ENCODE measurements around the gene CHST12.
A peak's percentile ranks its signal among the peaks of the same experiment; 100 is the strongest.
"Not testable (repeated sequence)": the region's sequence is repeated elsewhere in the genome, so short reads cannot be mapped to it uniquely, and the experiment has no call there.

Gene CHST12

GRCh38 chr7:2374830-2375728 is 28.3 kb upstream of the CHST12 start:
- Histone ChIP-seq H3K27ac (no peak overlapping the region), H3K36me3 (peaks cover 100% of the 10 kb centered on the region in 11 experiments)

DNA sequence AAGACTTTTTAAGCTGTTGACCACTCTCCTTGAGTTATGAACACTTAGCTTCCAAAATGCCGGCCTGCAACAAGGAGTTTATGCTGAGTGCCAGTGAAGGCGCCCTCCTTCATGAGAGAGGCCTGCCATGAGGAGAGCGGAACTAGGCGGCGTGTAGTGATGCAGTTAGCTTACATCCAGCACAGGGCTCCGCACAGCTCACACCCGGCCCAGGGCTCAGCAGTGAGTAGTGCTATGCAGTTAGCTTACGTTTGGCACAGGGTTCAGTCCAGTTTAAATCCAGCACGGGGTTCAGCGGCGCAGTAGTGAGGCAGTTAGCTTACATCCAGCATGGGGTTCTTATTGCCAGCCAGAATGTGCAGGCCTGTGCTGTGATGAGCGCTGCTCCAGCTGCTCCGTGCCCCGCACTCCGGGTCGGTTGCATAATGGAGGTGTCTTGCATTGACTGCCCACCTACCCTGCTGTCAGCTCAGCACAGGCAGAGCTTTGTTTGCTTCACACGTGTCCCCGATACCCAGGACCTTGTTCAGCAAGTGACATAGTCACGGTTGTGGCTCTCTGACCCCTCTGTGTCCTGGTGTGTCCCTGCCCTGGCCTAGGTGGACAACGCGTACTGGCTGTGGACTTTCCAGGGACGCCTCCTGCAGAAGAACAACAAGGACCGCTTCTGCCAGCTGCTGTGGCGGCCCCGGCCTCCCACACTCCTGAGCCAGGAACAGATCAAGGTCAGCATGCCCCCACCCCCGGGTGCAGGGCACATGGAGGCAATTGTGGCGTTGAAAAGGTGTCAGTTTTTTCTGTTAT is 26.9 kb upstream of the CHST12 start:
- H3K9ac ChIP-seq, result no peak overlapping the region
- H3K27ac ChIP-seq, result no peak overlapping the region
- no peak overlapping the region for H3K4me3 ChIP-seq
- peaks cover 100% of the 10 kb centered on the region in 11 experiments for H3K36me3 ChIP-seq
- H4K20me1 ChIP-seq, result peaks cover 64 to 100% (median 100%) of the 10 kb centered on the region in 11 experiments
- TF ChIP-seq Cebpa-rat (IDR thresholded peaks at IDR 0.05), result no peak
- H3K4me1 ChIP-seq, result peaks cover 0 to 12% (median 0%) of the 10 kb centered on the region in 10 experiments; a peak in 2 of 20 replicates
- H3K27me3 ChIP-seq, result no peaks in the 10 kb centered on the region
- no peak overlapping the region for H3K4me2 ChIP-seq
- no peaks in the 10 kb centered on the region for H3K9me3 ChIP-seq (replicated peaks in 1 of 11)

More at GRCh38 chr7:2374830-2375728, 28.3 kb upstream of the CHST12 start:
- Histone ChIP-seq H3K4me1 (peaks cover 0 to 12% (median 0%) of the 10 kb centered on the region in 10 experiments; a peak in 2 of 20 replicates), H3K4me3 (no peak overlapping the region), H4K20me1 (peaks cover 56 to 100% (median 100%) of the 10 kb centered on the region in 11 experiments), H3K27me3 (no peaks in the 10 kb centered on the region), H3K9ac (0 out of 22 replicates have a peak overlapping the region, but pooled peaks of 1 of the 11 experiments have one; percentile 17), H3K4me2 (no peak overlapping the region), H3K9me3 (replicated peaks in 1 of 11) (no peaks in the 10 kb centered on the region)
- no peak for TF ChIP-seq Cebpa-rat (IDR thresholded peaks at IDR 0.05)

DNA sequence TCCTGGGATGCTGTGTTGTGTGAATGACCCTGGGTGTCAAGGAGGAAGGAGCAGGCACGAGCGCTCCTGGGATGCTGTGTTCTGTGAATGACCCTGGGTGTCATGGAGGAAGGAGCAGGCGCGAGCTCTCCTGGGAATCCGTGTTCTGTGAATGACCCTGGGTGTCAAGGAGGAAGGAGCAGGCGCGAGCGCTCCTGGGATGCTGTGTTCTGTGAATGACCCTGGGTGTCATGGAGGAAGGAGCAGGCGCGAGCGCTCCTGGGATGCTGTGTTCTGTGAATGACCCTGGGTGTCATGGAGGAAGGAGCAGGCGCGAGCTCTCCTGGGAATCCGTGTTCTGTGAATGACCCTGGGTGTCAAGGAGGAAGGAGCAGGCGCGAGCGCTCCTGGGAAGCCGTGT is 25.9 kb upstream of the CHST12 start:
- H4K20me1 ChIP-seq, result peaks cover 64 to 100% (median 100%) of the 10 kb centered on the region in 11 experiments
- not testable (repeated sequence) for H3K4me2 ChIP-seq; H3K9ac ChIP-seq; H3K27ac ChIP-seq; H3K4me3 ChIP-seq; H3K27me3 ChIP-seq; H3K9me3 ChIP-seq (replicated peaks in 1 of 11)
- peaks cover 0 to 20% (median under 1%) of the 10 kb centered on the region in 10 experiments; a peak in 7 of 20 replicates for H3K4me1 ChIP-seq
- peaks cover 99 to 100% (median 100%) of the 10 kb centered on the region in 11 experiments for H3K36me3 ChIP-seq

GRCh38 chr7:2378125-2378524 is 25.3 kb upstream of the CHST12 start:
- H3K9ac ChIP-seq; H3K4me2 ChIP-seq; H3K27ac ChIP-seq; H3K4me3 ChIP-seq; H3K27me3 ChIP-seq; H3K9me3 ChIP-seq (replicated peaks in 1 of 11): not testable (repeated sequence)
- Histone ChIP-seq H4K20me1 (peaks cover 59 to 100% (median 100%) of the 10 kb centered on the region in 11 experiments), H3K4me1 (peaks cover 0 to 26% (median 5%) of the 10 kb centered on the region in 10 experiments; a peak in 11 of 20 replicates), H3K36me3 (peaks cover 96 to 100% (median 100%) of the 10 kb centered on the region in 11 experiments)

GRCh38 chr7:2379161-2379560 is 24.2 kb upstream of the CHST12 start:
- Histone ChIP-seq H3K9me3 (replicated peaks in 1 of 11) (no peaks in the 10 kb centered on the region), H3K9ac (no peak overlapping the region), H3K4me1 (peaks cover 0 to 37% (median 15%) of the 10 kb centered on the region in 10 experiments; a peak in 14 of 20 replicates), H3K4me3 (no peak overlapping the region), H4K20me1 (peaks cover 53 to 100% (median 100%) of the 10 kb centered on the region in 11 experiments), H3K4me2 (no peak overlapping the region), H3K27me3 (no peaks in the 10 kb centered on the region), H3K27ac (no peak overlapping the region), H3K36me3 (peaks cover 85 to 97% (median 93%) of the 10 kb centered on the region in 11 experiments)
- no peak for TF ChIP-seq Cebpa-rat (IDR thresholded peaks at IDR 0.05)

DNA sequence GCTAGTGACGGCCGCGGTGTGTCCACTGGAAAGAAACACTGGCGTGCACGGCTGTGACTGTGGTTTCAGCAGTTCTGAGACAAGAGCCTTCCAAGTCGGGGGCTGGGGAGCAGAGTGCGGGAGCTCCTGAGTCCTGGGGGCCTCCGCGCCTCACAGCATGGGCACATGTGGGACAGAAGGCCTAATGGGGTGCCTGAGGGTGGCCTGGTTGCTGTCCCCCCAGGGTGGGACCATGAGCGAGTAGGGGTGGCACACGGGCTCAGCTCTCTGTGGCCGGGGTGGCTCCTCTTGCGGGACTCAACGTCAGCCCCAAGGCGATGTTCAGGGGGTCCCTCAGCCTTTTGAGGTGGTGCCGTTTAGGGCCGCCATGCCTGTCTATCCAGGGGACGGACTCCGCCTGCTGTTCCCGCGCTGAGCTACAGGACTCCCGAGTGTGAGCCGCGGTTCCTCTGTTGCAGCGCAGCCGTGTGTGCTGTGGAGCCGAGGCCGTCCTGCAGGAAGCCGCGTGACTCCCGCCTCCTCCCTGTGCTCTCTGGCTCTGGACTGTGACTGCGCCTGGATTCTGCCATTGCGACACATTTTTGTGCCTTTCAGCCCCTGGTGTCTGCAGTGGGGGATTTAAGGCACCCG is 23.5 kb upstream of the CHST12 start:
- peaks cover 0 to 42% (median 19%) of the 10 kb centered on the region in 10 experiments; a peak in 14 of 20 replicates for H3K4me1 ChIP-seq
- 0 out of 22 replicates have a peak, but pooled peaks of 1 of the 11 experiments have one; percentile 20 for TF ChIP-seq Cebpa-rat (IDR thresholded peaks at IDR 0.05)
- no peak overlapping the region for H3K4me3 ChIP-seq
- H4K20me1 ChIP-seq, result peaks cover 49 to 100% (median 100%) of the 10 kb centered on the region in 11 experiments
- no peak overlapping the region for H3K27ac ChIP-seq
- H3K36me3 ChIP-seq, result peaks cover 78 to 89% (median 85%) of the 10 kb centered on the region in 11 experiments
- H3K4me2 ChIP-seq, result no peak overlapping the region
- no peaks in the 10 kb centered on the region for H3K9me3 ChIP-seq (replicated peaks in 1 of 11)
- H3K27me3 ChIP-seq, result no peaks in the 10 kb centered on the region
- no peak overlapping the region for H3K9ac ChIP-seq

GRCh38 chr7:2380461-2380860 is 22.9 kb upstream of the CHST12 start:
- no peak overlapping the region for H3K9ac ChIP-seq
- no peak for TF ChIP-seq Cebpa-rat (IDR thresholded peaks at IDR 0.05)
- H3K4me2 ChIP-seq, result no peak overlapping the region
- H3K27ac ChIP-seq, result no peak overlapping the region
- H3K27me3 ChIP-seq, result no peaks in the 10 kb centered on the region
- H3K4me3 ChIP-seq, result no peak overlapping the region
- H3K36me3 ChIP-seq, result peaks cover 72 to 84% (median 80%) of the 10 kb centered on the region in 11 experiments
- peaks cover 49 to 96% (median 95%) of the 10 kb centered on the region in 11 experiments for H4K20me1 ChIP-seq
- no peaks in the 10 kb centered on the region for H3K9me3 ChIP-seq (replicated peaks in 1 of 11)
- H3K4me1 ChIP-seq, result peaks cover 0 to 42% (median 20%) of the 10 kb centered on the region in 10 experiments; a peak in 14 of 20 replicates

- H3K4me2 ChIP-seq, result no peak overlapping the region
- H3K9me3 ChIP-seq (replicated peaks in 1 of 11), result no peaks in the 10 kb centered on the region
- H3K4me1 ChIP-seq, result peaks cover 0 to 46% (median 22%) of the 10 kb centered on the region in 10 experiments; a peak in 16 of 20 replicates
- H3K9ac ChIP-seq, result no peak overlapping the region
- H3K27me3 ChIP-seq, result no peaks in the 10 kb centered on the region
- H3K4me3 ChIP-seq, result no peak overlapping the region
- H3K36me3 ChIP-seq, result peaks cover 65 to 77% (median 72%) of the 10 kb centered on the region in 11 experiments
- H3K27ac ChIP-seq, result no peak overlapping the region
- H4K20me1 ChIP-seq, result peaks cover 47 to 89% (median 87%) of the 10 kb centered on the region in 11 experiments
- TF ChIP-seq Cebpa-rat (IDR thresholded peaks at IDR 0.05), result no peak
Observed at GRCh38 chr7:2381227-2381626, 22.2 kb upstream of the CHST12 start.
